H1 (cell line): ENCODE results near the gene FBXO44. TPM values are rescaled to one million over a fixed set of nuclear protein-coding genes. Genes with fewer than 3 reads are reported as not detected.

ENCODE experiments used
- CHD1 ChIP-seq: IDR thresholded peaks from 2 replicates; pipeline ENCODE4 v1.6.1; 2012; ENCODE audit warnings: low read depth, low read length, improper control_type of control experiment
- HDAC2 ChIP-seq, 2 experiments: fragments of 300-600 bp in 1 of 2; sonication (generic) in 1 of 2; IDR thresholded peaks; 2 replicates each; pipeline ENCODE4 v1.6.1; 2011 to 2012; ENCODE audit warnings: low read depth in 2 of 2, low read length in 2 of 2, mild to moderate bottlenecking in 2 of 2, moderate library complexity in 2 of 2, borderline replicate concordance in 1 of 2, inconsistent platforms in 1 of 2
- MAX ChIP-seq: IDR thresholded peaks from 2 replicates; pipeline ENCODE4 v1.6.1; 2012; ENCODE audit warnings: inconsistent platforms
- POLR2A ChIP-seq, 2 experiments: IDR thresholded peaks; 1 replicate in 1 of 2; 2 replicates in 1 of 2; pipeline ENCODE4 v1.6.1; 2011; ENCODE audit warnings: low read depth in 2 of 2, low read length in 2 of 2, mild to moderate bottlenecking in 2 of 2; ENCODE audit errors: control extremely low read depth in 1 of 2
- RXRA ChIP-seq: IDR thresholded peaks from 2 replicates; pipeline ENCODE4 v1.6.1; 2011; ENCODE audit warnings: low read depth, mild to moderate bottlenecking, low read length, moderate library complexity; ENCODE audit not compliant: insufficient read depth
- SAP30 ChIP-seq: fragments of 300-600 bp; sonication (generic); IDR thresholded peaks from 2 replicates; pipeline ENCODE4 v1.7.1; 2012; ENCODE audit warnings: low read length, moderate library complexity, mild to moderate bottlenecking, inconsistent platforms; ENCODE audit not compliant: insufficient read depth, insufficient replicate concordance
- polyA plus RNA-seq, 7 experiments: library from polyadenylated mRNA; depleted of rRNA in 3 of 7; stranded (reverse) in 5 of 7; unstranded in 2 of 7; fragments of >200 nt in 5 of 7; fragments of 200-250 nt in 2 of 7; gene quantifications; 1 replicate in 5 of 7; 2 replicates in 1 of 7; 4 replicates in 1 of 7; pipeline versions ENCODE4 v1.2.1 to v1.2.3, GENCODE V29; 2011 to 2013; ENCODE audit warnings: missing spikeins in 2 of 7, mixed read lengths in 2 of 7
- total RNA-seq: library from RNA; stranded (reverse); fragmentation: NEBNext Ultra II Directional; extraction: Animal tissue kit (Norgen Biotek cat#: 25700); gene quantifications from 2 replicates; pipeline ENCODE4 v1.2.1, GENCODE V29; 2021
- TF ChIP-seq, protein P1 (sequence below): fragments of 300-600 bp; sonication (generic); IDR thresholded peaks from 2 replicates; pipeline ENCODE4 v1.7.1; 2012; ENCODE audit warnings: low read length, moderate library complexity, mild to moderate bottlenecking, inconsistent platforms; ENCODE audit not compliant: insufficient replicate concordance

The FBXO44 gene
- total and polyA plus RNA-seq, 2 of the 8 experiments (the other 6 are each of a cell fraction or from before 2014, with no cell fraction given), result 27.0 to 27.2 TPM

DNA sequence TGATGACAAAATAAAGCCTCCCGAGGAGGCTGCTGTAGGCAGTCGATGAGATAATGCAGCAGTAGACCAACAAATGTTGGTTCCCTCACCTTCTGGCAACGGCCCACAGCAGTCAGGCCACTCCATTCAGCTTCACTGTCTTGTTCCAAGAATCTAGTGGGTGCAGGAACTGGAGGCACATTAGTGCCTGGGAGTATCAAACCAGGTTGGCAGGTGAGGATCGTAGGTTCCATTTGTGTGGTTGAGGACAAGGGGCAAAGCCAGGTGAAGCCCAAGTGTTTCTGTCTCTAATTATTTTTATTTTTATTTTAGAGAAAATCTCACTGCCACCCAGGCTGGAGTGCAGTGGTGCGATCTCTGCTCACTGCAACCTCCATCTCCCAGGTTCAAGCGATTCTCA lies 13.7 kb upstream of the FBXO44 start (continued):
- TF ChIP-seq, protein P1, sequence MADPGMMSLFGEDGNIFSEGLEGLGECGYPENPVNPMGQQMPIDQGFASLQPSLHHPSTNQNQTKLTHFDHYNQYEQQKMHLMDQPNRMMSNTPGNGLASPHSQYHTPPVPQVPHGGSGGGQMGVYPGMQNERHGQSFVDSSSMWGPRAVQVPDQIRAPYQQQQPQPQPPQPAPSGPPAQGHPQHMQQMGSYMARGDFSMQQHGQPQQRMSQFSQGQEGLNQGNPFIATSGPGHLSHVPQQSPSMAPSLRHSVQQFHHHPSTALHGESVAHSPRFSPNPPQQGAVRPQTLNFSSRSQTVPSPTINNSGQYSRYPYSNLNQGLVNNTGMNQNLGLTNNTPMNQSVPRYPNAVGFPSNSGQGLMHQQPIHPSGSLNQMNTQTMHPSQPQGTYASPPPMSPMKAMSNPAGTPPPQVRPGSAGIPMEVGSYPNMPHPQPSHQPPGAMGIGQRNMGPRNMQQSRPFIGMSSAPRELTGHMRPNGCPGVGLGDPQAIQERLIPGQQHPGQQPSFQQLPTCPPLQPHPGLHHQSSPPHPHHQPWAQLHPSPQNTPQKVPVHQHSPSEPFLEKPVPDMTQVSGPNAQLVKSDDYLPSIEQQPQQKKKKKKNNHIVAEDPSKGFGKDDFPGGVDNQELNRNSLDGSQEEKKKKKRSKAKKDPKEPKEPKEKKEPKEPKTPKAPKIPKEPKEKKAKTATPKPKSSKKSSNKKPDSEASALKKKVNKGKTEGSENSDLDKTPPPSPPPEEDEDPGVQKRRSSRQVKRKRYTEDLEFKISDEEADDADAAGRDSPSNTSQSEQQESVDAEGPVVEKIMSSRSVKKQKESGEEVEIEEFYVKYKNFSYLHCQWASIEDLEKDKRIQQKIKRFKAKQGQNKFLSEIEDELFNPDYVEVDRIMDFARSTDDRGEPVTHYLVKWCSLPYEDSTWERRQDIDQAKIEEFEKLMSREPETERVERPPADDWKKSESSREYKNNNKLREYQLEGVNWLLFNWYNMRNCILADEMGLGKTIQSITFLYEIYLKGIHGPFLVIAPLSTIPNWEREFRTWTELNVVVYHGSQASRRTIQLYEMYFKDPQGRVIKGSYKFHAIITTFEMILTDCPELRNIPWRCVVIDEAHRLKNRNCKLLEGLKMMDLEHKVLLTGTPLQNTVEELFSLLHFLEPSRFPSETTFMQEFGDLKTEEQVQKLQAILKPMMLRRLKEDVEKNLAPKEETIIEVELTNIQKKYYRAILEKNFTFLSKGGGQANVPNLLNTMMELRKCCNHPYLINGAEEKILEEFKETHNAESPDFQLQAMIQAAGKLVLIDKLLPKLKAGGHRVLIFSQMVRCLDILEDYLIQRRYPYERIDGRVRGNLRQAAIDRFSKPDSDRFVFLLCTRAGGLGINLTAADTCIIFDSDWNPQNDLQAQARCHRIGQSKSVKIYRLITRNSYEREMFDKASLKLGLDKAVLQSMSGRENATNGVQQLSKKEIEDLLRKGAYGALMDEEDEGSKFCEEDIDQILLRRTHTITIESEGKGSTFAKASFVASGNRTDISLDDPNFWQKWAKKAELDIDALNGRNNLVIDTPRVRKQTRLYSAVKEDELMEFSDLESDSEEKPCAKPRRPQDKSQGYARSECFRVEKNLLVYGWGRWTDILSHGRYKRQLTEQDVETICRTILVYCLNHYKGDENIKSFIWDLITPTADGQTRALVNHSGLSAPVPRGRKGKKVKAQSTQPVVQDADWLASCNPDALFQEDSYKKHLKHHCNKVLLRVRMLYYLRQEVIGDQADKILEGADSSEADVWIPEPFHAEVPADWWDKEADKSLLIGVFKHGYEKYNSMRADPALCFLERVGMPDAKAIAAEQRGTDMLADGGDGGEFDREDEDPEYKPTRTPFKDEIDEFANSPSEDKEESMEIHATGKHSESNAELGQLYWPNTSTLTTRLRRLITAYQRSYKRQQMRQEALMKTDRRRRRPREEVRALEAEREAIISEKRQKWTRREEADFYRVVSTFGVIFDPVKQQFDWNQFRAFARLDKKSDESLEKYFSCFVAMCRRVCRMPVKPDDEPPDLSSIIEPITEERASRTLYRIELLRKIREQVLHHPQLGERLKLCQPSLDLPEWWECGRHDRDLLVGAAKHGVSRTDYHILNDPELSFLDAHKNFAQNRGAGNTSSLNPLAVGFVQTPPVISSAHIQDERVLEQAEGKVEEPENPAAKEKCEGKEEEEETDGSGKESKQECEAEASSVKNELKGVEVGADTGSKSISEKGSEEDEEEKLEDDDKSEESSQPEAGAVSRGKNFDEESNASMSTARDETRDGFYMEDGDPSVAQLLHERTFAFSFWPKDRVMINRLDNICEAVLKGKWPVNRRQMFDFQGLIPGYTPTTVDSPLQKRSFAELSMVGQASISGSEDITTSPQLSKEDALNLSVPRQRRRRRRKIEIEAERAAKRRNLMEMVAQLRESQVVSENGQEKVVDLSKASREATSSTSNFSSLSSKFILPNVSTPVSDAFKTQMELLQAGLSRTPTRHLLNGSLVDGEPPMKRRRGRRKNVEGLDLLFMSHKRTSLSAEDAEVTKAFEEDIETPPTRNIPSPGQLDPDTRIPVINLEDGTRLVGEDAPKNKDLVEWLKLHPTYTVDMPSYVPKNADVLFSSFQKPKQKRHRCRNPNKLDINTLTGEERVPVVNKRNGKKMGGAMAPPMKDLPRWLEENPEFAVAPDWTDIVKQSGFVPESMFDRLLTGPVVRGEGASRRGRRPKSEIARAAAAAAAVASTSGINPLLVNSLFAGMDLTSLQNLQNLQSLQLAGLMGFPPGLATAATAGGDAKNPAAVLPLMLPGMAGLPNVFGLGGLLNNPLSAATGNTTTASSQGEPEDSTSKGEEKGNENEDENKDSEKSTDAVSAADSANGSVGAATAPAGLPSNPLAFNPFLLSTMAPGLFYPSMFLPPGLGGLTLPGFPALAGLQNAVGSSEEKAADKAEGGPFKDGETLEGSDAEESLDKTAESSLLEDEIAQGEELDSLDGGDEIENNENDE, result no peak
- no peak for TF ChIP-seq POLR2A (IDR thresholded peaks at IDR 0.05; ENCODE audit: control extremely low read depth in 1 of 2, low read depth in 2 of 2, low read length in 2 of 2)
- TF ChIP-seq RXRA, result no peak
- TF ChIP-seq SAP30, result no peak
- TF ChIP-seq HDAC2 (IDR thresholded peaks at IDR 0.05; ENCODE audit: borderline replicate concordance in 1 of 2, low read depth in 2 of 2, low read length in 2 of 2), result no peak
- no peak for TF ChIP-seq MAX
- TF ChIP-seq CHD1, result no peak
